Left kidney (tissue), 2 donors: ENCODE data around the gene SYNM. TPM values are rescaled to one million over a fixed set of nuclear protein-coding genes. Genes with fewer than 3 reads are reported as not detected.
A peak's percentile ranks its signal among the peaks of the same experiment; 100 is the strongest.

Source experiments
- DNase-seq: peaks from one replicate; pipeline ENCODE4 v3.0.0-alpha.2; 2013
- polyA plus RNA-seq: library from polyadenylated mRNA; unstranded; fragments of 120-200 nt; gene quantifications from one replicate; pipeline ENCODE4 v1.2.1, GENCODE V29; 2013; ENCODE audit not compliant: insufficient read length

The SYNM gene
- polyA plus RNA-seq, 1 donor = 1.9 TPM

GRCh38 chr15:99165956-99166689, 61.2 kb downstream of the SYNM start:
- no peak for DNase-seq

DNA sequence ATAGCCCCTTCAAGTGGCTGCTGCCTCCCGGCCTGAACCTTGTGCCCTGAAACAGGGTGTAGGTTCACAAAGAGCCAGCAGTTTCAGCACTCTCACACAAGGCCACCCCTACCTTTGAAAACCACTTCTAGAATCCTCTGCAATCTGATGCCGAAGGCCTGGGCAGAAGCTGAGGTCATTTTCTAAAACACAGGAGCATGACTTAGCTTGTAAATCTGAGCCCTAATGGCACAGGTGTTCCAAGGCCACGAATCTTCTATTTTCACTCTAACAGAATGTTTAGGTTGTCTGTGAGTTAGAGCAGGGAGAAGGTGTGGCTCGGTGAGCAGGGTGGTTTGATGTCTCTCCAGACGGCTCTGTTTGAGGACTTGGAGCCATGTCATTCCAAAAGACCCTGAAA, 62.3 kb downstream of the SYNM start:
- DNase-seq = peak; percentile 14

DNA sequence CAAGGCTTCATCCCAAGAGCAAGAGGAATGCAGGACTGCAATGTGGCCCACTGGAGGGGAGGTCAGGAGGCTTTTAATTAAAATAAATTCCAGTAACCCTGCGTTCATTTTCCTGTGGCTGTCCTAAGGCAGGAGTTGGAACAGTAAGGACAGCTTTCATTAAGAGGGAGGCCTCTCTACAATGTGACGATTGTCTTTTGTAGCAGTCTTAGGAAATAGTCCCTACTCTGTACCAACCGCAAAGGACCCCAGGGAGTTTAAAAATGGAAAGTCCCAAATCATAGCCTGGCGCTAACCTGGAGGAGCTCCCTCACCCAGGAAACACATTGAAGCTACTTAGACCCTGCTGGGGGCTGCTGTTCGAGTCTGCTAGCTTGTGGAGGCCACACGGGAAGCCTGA, 62.8 kb downstream of the SYNM start:
- DNase-seq = no peak

DNA sequence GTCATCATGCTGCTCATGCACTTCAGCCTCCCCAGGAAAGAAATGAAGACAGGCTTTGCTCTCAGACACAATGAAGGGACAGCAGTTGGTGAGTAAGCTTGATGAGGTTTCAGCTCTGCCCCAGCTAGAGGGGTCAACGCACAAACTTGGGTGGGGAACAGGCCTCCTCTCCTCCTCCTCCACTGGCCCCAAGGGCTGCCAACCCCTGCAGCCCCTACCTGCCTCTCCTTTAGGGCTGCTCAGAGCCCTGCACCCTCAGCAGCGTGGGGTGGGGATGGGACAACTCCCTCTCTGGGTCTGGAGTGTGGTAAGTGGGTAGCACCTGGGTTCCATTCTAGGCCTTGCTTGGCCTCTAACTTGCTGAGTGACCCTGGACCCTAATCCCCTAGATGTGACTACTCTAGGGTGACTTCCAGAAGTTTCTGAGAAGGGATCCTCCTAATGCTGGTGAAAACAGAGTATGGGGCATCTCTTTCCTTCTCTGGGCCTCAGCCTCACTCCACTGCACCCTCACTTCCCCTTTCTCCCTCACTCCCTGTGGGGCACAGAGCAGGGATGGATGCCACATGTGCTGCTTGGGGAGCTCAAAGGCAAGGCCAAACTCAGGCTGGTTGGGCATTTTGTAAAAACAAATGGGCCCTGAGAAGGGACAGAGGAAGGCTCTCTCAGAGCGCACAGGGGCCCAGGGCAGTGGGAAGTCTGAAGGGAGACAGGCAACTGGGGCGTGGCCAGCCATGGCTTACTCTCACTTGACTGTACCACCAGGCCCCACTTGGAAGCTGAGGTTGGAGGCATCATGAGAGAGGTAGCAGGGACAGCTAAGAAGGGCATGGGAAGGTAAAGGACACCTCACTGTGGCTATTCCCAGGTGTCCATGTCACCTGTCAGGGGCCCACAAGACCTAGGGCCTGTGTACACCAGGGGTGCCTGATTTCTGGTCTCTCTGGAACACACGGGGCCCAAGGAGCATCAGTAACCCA, 64.0 kb downstream of the SYNM start:
- DNase-seq = no peak

DNA sequence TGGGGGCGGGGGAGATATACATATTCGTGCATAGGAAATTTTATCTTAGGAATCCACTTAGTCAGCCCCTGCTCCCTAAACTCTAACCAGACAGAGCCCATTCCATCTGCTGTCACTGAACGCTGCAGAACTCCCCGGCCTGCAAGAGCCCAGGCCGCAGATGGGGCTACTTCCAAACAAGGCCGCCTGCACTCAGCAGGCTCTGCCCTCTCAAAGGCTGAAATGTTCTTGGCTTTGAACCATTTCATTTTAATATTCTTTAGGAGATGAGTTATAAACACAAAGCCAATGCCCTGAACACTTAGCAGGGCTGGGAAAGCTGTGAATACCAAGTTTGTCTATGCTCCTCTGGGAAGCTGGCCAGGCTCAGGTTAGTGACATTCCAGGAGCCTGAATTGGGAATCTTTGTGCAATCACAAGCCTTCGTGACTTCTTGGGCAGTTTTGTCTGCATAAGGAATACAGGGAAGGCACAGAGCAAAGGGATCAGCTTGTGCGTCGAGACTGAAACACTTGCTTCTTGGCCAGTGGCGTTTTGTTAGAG, 65.0 kb downstream of the SYNM start:
- no peak for DNase-seq

DNA sequence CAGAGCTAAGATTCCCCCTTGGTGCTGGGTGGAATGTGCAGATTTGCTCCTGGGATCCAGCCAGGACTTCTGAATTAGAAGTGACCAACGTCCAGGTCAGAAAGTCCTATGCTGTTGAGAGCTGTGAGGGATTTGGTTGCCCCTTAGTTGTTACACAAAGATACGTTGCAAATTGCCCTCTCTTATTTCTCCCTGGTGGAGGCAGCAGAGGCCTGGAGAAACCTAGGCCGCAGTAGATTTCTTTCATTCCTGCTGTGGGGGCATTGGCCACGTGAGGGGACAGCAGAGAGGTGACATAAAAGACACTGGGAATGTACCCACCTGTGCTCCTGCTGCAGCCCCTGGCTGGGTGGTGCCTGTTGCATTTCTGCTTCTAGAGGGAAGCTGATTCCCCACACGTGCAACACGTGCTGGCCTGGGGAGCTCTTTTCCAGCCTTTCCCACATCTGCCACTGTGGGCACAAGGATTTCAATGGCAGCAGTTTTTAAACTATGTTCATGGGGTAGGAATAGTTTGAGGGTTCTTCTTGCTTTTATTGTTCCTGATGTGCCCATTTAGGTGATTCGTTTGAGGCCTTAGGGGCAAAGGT, 65.7 kb downstream of the SYNM start:
- DNase-seq = no peak

DNA sequence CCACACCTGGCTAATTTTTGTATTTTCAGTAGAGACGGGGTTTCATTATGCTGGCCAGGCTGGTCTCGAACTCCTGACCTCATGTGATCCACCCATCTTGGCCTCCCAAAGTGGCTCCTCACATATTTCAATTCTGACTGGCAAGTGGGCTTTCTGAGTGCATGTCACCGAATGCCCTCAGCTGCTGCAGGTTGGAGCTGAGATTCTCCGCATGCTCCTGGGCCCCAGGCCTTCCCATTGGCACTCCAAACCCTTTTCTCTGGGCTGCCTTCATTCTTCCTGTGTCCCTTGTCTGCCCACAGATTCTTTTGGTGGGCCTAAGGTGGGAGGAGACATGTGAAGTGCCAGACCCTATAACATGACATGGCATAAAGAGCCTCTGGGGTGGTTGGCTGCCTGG, 67.3 kb downstream of the SYNM start:
- no peak for DNase-seq

GRCh38 chr15:99172989-99173388, 68.1 kb downstream of the SYNM start:
- DNase-seq = no peak

DNA sequence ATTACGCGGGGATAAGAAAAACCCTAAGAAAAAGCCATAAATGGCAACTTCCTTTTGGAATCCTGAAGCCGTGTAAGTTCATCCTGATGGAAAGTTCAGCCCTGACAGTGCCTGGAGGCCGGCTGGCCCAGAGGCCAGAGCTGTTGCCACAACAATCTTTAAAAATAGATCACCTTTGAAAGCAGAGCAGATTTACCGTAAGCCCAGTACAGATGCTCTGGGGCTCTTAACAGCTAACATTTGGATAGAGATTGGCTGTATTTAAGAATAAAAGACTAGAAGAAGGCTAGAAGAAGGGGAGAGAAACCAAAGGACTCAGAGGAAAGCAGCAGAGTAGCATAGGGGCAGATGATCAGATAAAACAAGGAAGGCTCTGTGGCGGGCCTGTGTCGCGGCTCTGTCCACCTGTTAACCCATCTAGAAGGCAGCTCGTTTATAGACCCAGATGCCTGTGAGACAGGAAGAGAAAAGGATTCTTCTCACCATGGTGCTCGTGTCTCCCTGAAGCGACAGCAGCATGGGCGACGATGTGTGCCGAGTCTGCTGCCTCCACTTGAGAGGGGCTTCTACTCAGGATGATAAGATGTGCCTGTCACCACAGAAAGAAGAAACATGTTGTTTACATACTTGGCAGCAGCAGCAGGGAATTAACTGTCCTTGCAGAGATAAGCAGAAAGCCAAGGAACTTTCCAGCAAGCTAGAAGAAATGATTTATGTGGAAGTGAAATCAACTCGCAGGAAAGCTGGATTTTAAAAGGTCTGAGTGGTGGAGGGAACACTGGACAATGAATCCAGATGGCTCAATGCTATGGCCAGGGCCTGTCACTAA, 69.9 kb downstream of the SYNM start:
- peak; percentile 17 for DNase-seq

- DNase-seq = no peak
These were observed 71.9 kb downstream of the SYNM start for GRCh38 chr15:99176757-99177156.

- DNase-seq = no peak
These were observed 72.8 kb downstream of the SYNM start for GRCh38 chr15:99177679-99178078.

GRCh38 chr15:99180086-99180963, 75.4 kb downstream of the SYNM start:
- DNase-seq = no peak

GRCh38 chr15:99180964-99181306, 76.1 kb downstream of the SYNM start:
- DNase-seq = no peak

GRCh38 chr15:99181545-99181971, 76.7 kb downstream of the SYNM start:
- no peak for DNase-seq

DNA sequence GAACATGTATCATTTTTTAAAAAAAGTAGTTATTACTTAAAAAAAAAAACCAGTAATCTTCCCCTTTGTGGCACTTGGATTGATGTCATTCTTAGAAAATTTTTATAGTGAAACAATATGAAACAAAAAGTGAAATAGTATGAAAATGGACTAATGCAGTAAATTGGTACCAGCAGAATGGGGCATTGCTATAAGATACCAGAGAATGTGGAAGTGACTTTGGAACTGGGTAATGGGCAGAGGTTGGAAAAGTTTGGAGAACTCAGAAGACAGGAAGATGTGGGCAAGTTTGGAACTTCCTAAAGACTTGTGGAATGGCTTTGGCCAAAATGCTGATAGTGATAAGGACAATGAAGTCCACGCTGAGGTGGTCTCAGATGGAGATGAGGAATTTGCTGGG, 77.9 kb downstream of the SYNM start:
- no peak for DNase-seq

Other genes with a start within 250 kb of the SYNM start
- gene PGPEP1L, start 97.3 kb upstream of the SYNM start, polyA plus RNA-seq = 0.18 TPM
- gene TTC23, start 144.5 kb downstream of the SYNM start, polyA plus RNA-seq = 35.3 TPM
- 42.3 TPM for gene LRRC28, start 146.4 kb downstream of the SYNM start, polyA plus RNA-seq